DND-41 (cell line): ENCODE results near the gene TSR2.

ENCODE experiments used
- EZH2 ChIP-seq: IDR thresholded peaks from 3 replicates; pipeline ENCODE4 v1.6.1; 2012; ENCODE audit warnings: borderline replicate concordance, low read depth, mild to moderate bottlenecking, moderate library complexity, low read length, inconsistent platforms; ENCODE audit not compliant: severe bottlenecking
- TF ChIP-seq, protein P1 (sequence below): IDR thresholded peaks from 2 replicates; pipeline ENCODE4 v1.5.1; 2012; ENCODE audit warnings: borderline replicate concordance, low read length, moderate library complexity, mild to moderate bottlenecking; ENCODE audit not compliant: poor library complexity, severe bottlenecking; ENCODE audit errors: extremely low read depth

DNA sequence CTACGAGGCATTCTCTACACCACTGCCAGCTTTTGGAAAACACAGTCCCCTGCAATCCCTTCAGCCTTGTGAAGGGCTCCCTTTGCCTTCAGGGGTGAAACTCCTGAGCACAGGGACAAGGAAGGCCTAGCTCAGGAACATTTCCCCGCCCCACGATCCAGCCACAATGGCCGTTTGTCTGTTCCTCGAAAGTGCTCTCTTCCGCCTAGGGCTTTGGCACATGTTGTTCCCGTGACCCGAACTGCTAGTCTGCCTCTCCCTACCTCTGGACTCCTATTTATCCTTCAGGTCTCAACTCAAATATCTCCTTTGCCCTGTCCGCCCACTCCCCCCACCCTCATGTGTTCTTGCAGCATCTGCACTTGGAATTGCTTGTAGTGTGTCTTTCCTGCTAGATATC, 43.7 kb downstream of the TSR2 start:
- TF ChIP-seq, protein P1, sequence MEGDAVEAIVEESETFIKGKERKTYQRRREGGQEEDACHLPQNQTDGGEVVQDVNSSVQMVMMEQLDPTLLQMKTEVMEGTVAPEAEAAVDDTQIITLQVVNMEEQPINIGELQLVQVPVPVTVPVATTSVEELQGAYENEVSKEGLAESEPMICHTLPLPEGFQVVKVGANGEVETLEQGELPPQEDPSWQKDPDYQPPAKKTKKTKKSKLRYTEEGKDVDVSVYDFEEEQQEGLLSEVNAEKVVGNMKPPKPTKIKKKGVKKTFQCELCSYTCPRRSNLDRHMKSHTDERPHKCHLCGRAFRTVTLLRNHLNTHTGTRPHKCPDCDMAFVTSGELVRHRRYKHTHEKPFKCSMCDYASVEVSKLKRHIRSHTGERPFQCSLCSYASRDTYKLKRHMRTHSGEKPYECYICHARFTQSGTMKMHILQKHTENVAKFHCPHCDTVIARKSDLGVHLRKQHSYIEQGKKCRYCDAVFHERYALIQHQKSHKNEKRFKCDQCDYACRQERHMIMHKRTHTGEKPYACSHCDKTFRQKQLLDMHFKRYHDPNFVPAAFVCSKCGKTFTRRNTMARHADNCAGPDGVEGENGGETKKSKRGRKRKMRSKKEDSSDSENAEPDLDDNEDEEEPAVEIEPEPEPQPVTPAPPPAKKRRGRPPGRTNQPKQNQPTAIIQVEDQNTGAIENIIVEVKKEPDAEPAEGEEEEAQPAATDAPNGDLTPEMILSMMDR = no peak
- no peak for TF ChIP-seq EZH2
